ENCODE measurements around the gene TTLL8. TPM values are rescaled to one million over a fixed set of nuclear protein-coding genes. Genes with fewer than 3 reads are reported as not detected.

The TTLL8 gene
- total RNA-seq, 1 experiment from 2014 or later, result not detected

DNA sequence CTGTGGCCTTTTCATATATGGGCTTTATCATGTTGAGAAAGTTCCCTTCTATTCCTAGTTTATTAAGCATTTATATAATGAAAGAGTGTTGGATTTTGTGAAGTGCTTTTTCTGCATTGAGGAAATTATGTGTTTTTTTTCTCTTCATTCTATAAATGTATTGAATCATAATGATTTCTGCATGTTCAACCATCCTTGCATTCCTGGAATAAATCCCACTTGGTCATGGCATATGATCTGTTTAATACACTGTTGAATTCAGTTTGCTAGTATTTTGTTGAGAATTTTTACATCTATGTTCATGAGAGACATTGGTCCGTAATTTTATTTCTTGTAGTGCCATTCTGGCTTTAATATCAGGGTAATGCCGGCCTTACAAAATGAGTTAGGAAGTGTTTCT is 71.8 kb downstream of the TTLL8 start:
- WGBS (ENCODE audit: extremely low coverage, insufficient read length, low lambda C conversion rate), result no CpG with 5 or more reads among the region's 2 CpGs
- peaks cover 79% of the 10 kb centered on the region for H3K27me3 Mint-ChIP-seq (ENCODE audit: low read depth)

More for the DNA sequence above, 71.8 kb downstream of the TTLL8 start:
- H3K27ac ChIP-seq (ENCODE audit: insufficient read length, low read depth, low read length), result no peak overlapping the region
- no peaks in the 10 kb centered on the region for H3K79me2 ChIP-seq (ENCODE audit: insufficient read depth, low read length)
- no peak overlapping the region for H4K8ac ChIP-seq (replicated peaks; ENCODE audit: insufficient read length, low read depth, low read length)
- H3K23ac ChIP-seq (ENCODE audit: insufficient read length, low read depth, low read length), result no peak overlapping the region
- no peak overlapping the region for H3K9ac ChIP-seq (ENCODE audit: extremely low read depth, insufficient read length, low read length)
- H3K4me1 ChIP-seq (ENCODE audit: insufficient read depth, low read length), result no peaks in the 10 kb centered on the region
- Mint-ChIP-seq H3K9me3 (peaks cover 26 to 32% of the 10 kb centered on the region in 2 experiments), H3K4me1 (peaks cover 0 to 3% of the 10 kb centered on the region in 2 experiments; a peak in 1 of 4 replicates), H3K4me3 (no peak overlapping the region), H3K36me3 (ENCODE audit: insufficient read depth in 1 of 3, low read depth in 3 of 3) (peaks cover 0 to 5% (median 3%) of the 10 kb centered on the region in 3 experiments; a peak in 3 of 7 replicates), H3K27ac (no peak overlapping the region)
- H3K56ac ChIP-seq (ENCODE audit: insufficient read length, low read depth, low read length), result no peak overlapping the region
- H2AK5ac ChIP-seq (ENCODE audit: insufficient read length, low read length), result no peak overlapping the region
- H3T11ph ChIP-seq (ENCODE audit: low read length), result no peak overlapping the region
- no peak overlapping the region for H2BK120ac ChIP-seq (ENCODE audit: low read depth, low read length, poor library complexity, severe bottlenecking)
- no peak for DNase-seq
- H3K4me2 ChIP-seq (ENCODE audit: insufficient read depth, insufficient read length, low read length), result no peak overlapping the region
- H4K91ac ChIP-seq (ENCODE audit: insufficient read length, low read depth, low read length), result no peak overlapping the region
- H2BK12ac ChIP-seq (ENCODE audit: insufficient read length, low read depth, low read length), result no peak overlapping the region
- H4K5ac ChIP-seq (ENCODE audit: insufficient read length, low read depth, low read length), result no peak overlapping the region
- no peak overlapping the region for H2BK15ac ChIP-seq (ENCODE audit: low read depth, low read length)
- H4K20me1 ChIP-seq (ENCODE audit: control insufficient read depth, insufficient read depth, insufficient read length), result no peaks in the 10 kb centered on the region
- H3K4ac ChIP-seq (ENCODE audit: low read depth, low read length), result no peak overlapping the region
- TF ChIP-seq, protein P1, sequence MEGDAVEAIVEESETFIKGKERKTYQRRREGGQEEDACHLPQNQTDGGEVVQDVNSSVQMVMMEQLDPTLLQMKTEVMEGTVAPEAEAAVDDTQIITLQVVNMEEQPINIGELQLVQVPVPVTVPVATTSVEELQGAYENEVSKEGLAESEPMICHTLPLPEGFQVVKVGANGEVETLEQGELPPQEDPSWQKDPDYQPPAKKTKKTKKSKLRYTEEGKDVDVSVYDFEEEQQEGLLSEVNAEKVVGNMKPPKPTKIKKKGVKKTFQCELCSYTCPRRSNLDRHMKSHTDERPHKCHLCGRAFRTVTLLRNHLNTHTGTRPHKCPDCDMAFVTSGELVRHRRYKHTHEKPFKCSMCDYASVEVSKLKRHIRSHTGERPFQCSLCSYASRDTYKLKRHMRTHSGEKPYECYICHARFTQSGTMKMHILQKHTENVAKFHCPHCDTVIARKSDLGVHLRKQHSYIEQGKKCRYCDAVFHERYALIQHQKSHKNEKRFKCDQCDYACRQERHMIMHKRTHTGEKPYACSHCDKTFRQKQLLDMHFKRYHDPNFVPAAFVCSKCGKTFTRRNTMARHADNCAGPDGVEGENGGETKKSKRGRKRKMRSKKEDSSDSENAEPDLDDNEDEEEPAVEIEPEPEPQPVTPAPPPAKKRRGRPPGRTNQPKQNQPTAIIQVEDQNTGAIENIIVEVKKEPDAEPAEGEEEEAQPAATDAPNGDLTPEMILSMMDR (conservative IDR thresholded peaks at IDR 0.05), result no peak
- no peak overlapping the region for H2BK20ac ChIP-seq (ENCODE audit: low read depth, low read length, poor library complexity, severe bottlenecking)
- H2AFZ ChIP-seq (ENCODE audit: low read length), result no peak overlapping the region
- H3K9me3 ChIP-seq (ENCODE audit: control insufficient read depth, low read depth, low read length), result no peaks in the 10 kb centered on the region
- H2BK5ac ChIP-seq (ENCODE audit: insufficient read length, low read length), result no peak overlapping the region
- peaks cover 2% of the 10 kb centered on the region; the same call in 1 of the 2 replicates for H3K27me3 ChIP-seq (ENCODE audit: insufficient read depth, low read length)
- no peak overlapping the region for H3K18ac ChIP-seq (ENCODE audit: insufficient read length, low read depth, low read length)
- no peaks in the 10 kb centered on the region for H3K79me1 ChIP-seq (ENCODE audit: insufficient read depth, low read depth, low read length, poor library complexity, severe bottlenecking)
- no peak overlapping the region for H3K14ac ChIP-seq (ENCODE audit: insufficient read depth, low read length)
- no peaks in the 10 kb centered on the region for H3K23me2 ChIP-seq (ENCODE audit: insufficient read length, low read depth, low read length, poor library complexity, severe bottlenecking)
